T-cell (primary cell): ENCODE results near the gene MCM3. TPM values are rescaled to one million over a fixed set of nuclear protein-coding genes. Genes with fewer than 3 reads are reported as not detected.

Source experiments
- ATAC-seq, 4 experiments: fragments of 200-7000 bp in 3 of 4; fragments of 150-1000 bp in 1 of 4; cut with Tn5 transposase; replicated peaks in 1 of 4; 1 replicate in 3 of 4; 2 replicates in 1 of 4; pipeline ENCODE4 v1.10.0; 2021; ENCODE audit warnings: moderate library complexity in 3 of 4, mild to moderate bottlenecking in 2 of 4, moderate number of reproducible peaks in 1 of 4
- CTCF ChIA-PET, 2 donors: fragments of 300-600 bp; sonication (Branson Sonifier 250); formaldehyde crosslinking; loops; one replicate each; lab custom pipeline; 2022; ENCODE audit warnings: antibody characterized with exemption in 2 of 2; lab: Charles Lee
- POLR2A ChIA-PET, 2 donors: fragments of 300-600 bp; sonication (Branson Sonifier 250); formaldehyde crosslinking; loops; one replicate each; lab custom pipeline; 2022; ENCODE audit warnings: antibody characterized with exemption in 2 of 2; lab: Charles Lee
- DNase-seq, 35 experiments: peaks; one replicate each; pipeline versions ENCODE4 v3.0.0 to v3.0.0-alpha.2; 2013 to 2023
- H3K27ac ChIP-seq: one replicate; pipeline ENCODE4 v1.5.1; 2013; ENCODE audit warnings: low read length
- H3K27me3 ChIP-seq, 2 experiments: replicated peaks in 1 of 2; 1 replicate in 1 of 2; 2 replicates in 1 of 2; pipeline versions ENCODE4 v1.6.1 to v1.7.0; 2013; ENCODE audit warnings: low read length in 1 of 2, mixed read lengths in 1 of 2; ENCODE audit not compliant: control insufficient read depth in 2 of 2, insufficient read depth in 2 of 2; ENCODE audit errors: extremely low read depth in 1 of 2
- H3K36me3 ChIP-seq, 2 donors: 1 replicate in 1 of 2; 2 replicates in 1 of 2; pipeline versions ENCODE4 v1.6.1 to v1.7.0; 2013; ENCODE audit warnings: low read length in 1 of 2; ENCODE audit not compliant: control insufficient read depth in 2 of 2, insufficient read depth in 1 of 2; ENCODE audit errors: extremely low read depth in 1 of 2
- H3K4me1 ChIP-seq, 2 experiments: 1 replicate in 1 of 2; 2 replicates in 1 of 2; pipeline versions ENCODE4 v1.6.1 to v1.7.0; 2013; ENCODE audit warnings: low read length in 2 of 2, mixed read lengths in 1 of 2; ENCODE audit not compliant: insufficient read depth in 2 of 2, control insufficient read depth in 1 of 2; ENCODE audit errors: extremely low read depth in 1 of 2
- H3K4me3 ChIP-seq, 2 donors: 1 replicate in 1 of 2; 2 replicates in 1 of 2; pipeline versions ENCODE4 v1.5.1 to v1.7.0; 2013; ENCODE audit warnings: mild to moderate bottlenecking in 2 of 2, low read length in 1 of 2, moderate library complexity in 1 of 2; ENCODE audit not compliant: control insufficient read depth in 1 of 2; ENCODE audit errors: extremely low read depth in 1 of 2
- H3K9me3 ChIP-seq: 2 replicates; pipeline ENCODE4 v1.7.0; 2013
- H3K27ac Mint-ChIP-seq, 2 donors: one replicate each; pipeline ENCODE4 v1.8.0; 2020 to 2021; ENCODE audit warnings: mild to moderate bottlenecking in 2 of 2, mixed read lengths in 2 of 2
- H3K27me3 Mint-ChIP-seq, 2 donors: one replicate each; pipeline ENCODE4 v1.8.0; 2021 to 2022; ENCODE audit warnings: mixed read lengths in 2 of 2
- H3K36me3 Mint-ChIP-seq: one replicate; pipeline ENCODE4 v1.8.0; 2021; ENCODE audit warnings: mixed read lengths
- H3K4me1 Mint-ChIP-seq, 3 donors: one replicate each; pipeline ENCODE4 v1.8.0; 2020 to 2022; ENCODE audit warnings: mixed read lengths in 3 of 3, mild to moderate bottlenecking in 1 of 3
- H3K4me3 Mint-ChIP-seq, 3 donors: one replicate each; pipeline ENCODE4 v1.8.0; 2020 to 2022; ENCODE audit warnings: mild to moderate bottlenecking in 3 of 3, mixed read lengths in 3 of 3, moderate library complexity in 3 of 3
- H3K9me3 Mint-ChIP-seq, 3 donors: one replicate each; pipeline ENCODE4 v1.8.0; 2020 to 2022; ENCODE audit warnings: mixed read lengths in 3 of 3
- WGBS: methylation state at CpG from one replicate; pipeline ENCODE4 v1.1.5; 2013; ENCODE audit warnings: missing lambda C conversion rate; ENCODE audit not compliant: insufficient coverage; 5-methylcytosine and 5-hydroxymethylcytosine counted together
- total RNA-seq, 35 experiments: library from RNA in 6 of 35; stranded (reverse) in 6 of 35; fragments of 120-200 nt in 1 of 35; gene quantifications; one replicate each; pipeline versions ENCODE4 v1.2.1 to v1.2.4 and lab custom pipeline; 2013 to 2026

MCM3 gene
- total RNA-seq, 5 donors from 2014 or later (not counting 1 experiment from before 2014, with no cell fraction given), result 22.9 to 52.1 (median 47.5) TPM

DNA sequence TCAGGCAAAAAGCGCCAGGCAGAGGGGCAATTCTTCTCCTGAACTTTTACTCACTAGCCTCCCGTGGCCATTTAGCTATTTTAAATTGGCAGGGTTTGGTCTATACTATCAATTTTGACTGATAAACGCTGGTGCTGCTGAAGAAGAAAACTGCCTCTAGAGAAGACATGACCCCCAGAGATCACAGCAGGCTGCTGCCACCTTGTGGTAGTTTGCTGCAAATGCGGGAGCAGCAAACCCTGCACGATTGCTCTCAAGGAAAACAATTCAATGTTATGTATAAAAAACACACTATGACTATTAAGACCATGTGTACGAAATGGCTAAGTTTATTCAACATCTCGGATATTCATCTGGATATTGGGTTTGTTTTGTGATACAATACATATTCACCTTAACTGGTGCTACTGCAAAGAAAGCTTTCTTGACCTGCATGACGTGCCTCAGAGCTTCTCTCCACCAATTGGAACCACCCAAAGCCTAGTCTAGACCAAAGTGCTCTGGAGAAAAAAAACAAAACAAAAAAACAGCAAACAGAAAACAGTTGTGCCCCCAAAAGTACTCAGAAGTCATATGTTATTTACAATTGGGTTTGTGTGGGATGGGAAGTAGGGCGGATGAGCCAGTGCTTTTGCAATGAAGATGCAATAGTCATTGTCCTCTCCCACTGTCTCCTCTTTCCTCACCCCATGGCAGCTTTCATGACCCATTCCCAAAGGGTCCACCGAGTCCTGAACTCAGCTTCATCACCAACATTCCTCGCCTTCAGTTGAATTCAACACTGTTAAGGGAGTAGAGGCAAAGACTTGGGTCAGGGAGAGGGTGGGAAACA lies 20.6 kb downstream of the MCM3 start:
- H3K4me1 Mint-ChIP-seq, result peaks cover 7 to 13% (median 12%) of the 10 kb centered on the region in 3 donors
- 17% methylated on average over 1 of the region's 11 CpGs for WGBS
- ATAC-seq (peak; percentile 74 to 82 (median 80)), DNase-seq (peak; percentile 32 to 81 (median 60))
- H3K4me3 Mint-ChIP-seq, result no peak overlapping the region
- Histone ChIP-seq H3K27me3 (no peaks in the 10 kb centered on the region), H3K36me3 (peaks cover 10 to 69% of the 10 kb centered on the region in 2 donors), H3K9me3 (no peaks in the 10 kb centered on the region), H3K4me3 (no peak overlapping the region), H3K4me1 (peaks cover 0 to 7% of the 10 kb centered on the region in 2 experiments), H3K27ac (no peak overlapping the region)
- POLR2A ChIA-PET, result interaction anchor here (0.5 to 1.0 kb wide), 2 partner anchors 138 to 398 kb away, joined by 3 to 5 read pairs; no protein-coding TSS in a partner anchor
- H3K36me3 Mint-ChIP-seq, result peaks cover 50% of the 10 kb centered on the region
- CTCF ChIA-PET, result interaction anchor here (0.5 to 2.6 kb wide), 29 partner anchors 8 to 399 kb away, joined by 3 to 17 read pairs (median 4); partner anchors contain the start of genes MCM3 (in 2 of the 2) and PAQR8 (in 1 of the 2)
- H3K27me3 Mint-ChIP-seq, result no peaks in the 10 kb centered on the region
- H3K27ac Mint-ChIP-seq, result peak overlapping the region in 1 of 2 donors; percentile 34
- no peaks in the 10 kb centered on the region for H3K9me3 Mint-ChIP-seq

DNA sequence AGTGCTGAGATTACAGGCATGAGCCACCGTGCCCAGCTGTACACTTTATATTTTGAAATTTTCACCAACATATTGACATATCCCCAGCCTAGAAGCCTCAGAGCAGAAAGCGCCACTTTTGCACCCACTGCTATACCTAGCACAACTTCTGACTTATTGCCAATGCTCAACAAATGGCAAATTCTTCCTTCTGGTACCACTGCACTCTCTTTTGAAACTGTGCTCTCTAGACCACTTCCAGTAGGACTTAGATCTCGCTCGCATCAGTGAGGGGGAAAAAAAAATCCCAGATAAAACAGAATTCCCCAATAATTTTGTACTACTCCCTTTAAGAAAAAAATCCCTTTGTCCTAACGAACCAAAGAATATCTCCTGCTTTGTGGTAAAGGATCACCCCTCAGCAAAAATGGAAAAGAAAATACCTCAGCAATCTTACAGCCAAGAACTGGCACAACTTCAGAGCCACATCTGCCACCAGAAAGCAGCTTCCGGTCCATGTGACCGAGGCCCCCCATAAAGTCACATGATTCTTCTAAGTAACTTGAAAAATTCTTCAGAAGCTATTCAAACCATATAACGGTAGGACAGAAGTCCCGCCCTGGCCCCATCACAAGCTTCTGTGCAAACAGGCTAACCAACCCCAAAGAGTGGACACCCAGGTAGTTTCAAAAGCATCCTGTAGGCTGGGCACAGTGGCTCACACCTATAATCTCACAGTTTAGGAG lies 21.8 kb downstream of the MCM3 start:
- H3K4me1 ChIP-seq, result peaks cover 0 to 7% of the 10 kb centered on the region in 2 experiments
- POLR2A ChIA-PET, result interaction anchor here in 1 of 2 donors (0.5 to 1.0 kb wide), 2 partner anchors 48 to 399 kb away, joined by 3 to 5 read pairs; no protein-coding TSS in a partner anchor
- CTCF ChIA-PET, result interaction anchor here (0.5 to 2.6 kb wide), 27 partner anchors 9 to 400 kb away, joined by 3 to 17 read pairs (median 4); partner anchors contain the start of gene MCM3 (in 2 of the 2)
- Mint-ChIP-seq H3K4me3 (peak overlapping the region; percentile 36 to 73 (median 57)), H3K27me3 (no peaks in the 10 kb centered on the region), H3K36me3 (peaks cover 39% of the 10 kb centered on the region), H3K9me3 (no peaks in the 10 kb centered on the region), H3K4me1 (peaks cover 7 to 13% (median 12%) of the 10 kb centered on the region in 3 donors), H3K27ac (peak overlapping the region; percentile 66 to 82)
- 78% methylated on average over 5 of the region's 9 CpGs for WGBS
- ATAC-seq, result peak in 2 of 4 experiments; percentile 65 to 75
- peaks cover 8 to 57% of the 10 kb centered on the region in 2 donors for H3K36me3 ChIP-seq
- no peaks in the 10 kb centered on the region for H3K27me3 ChIP-seq
- H3K27ac ChIP-seq, result no peak overlapping the region
- no peaks in the 10 kb centered on the region for H3K9me3 ChIP-seq
- no peak overlapping the region for H3K4me3 ChIP-seq
- peak in 21 of 35 experiments; percentile 3 to 42 (median 25) for DNase-seq

DNA sequence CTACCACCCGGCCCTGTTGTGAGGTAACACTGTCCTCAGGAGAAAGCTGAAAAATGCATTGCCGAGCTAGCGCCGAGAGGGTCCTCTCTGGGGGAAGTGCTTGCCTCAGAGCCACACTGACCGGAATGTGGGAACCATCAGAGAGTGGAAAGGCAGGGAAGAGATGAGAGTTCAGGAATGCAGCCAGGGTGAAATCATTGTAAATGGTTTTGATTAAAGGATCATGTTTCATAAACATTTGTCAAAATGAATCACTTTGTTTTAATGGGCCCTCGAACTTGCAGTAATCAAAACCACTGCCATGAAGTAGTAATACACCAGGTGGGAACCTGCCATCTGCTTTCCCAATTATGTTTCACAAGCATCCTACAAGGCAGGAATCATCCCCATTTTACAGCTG lies 23.3 kb downstream of the MCM3 start:
- Histone ChIP-seq H3K36me3 (peaks cover 0 to 44% of the 10 kb centered on the region in 2 donors), H3K4me3 (no peak overlapping the region), H3K9me3 (no peaks in the 10 kb centered on the region), H3K27me3 (no peaks in the 10 kb centered on the region), H3K27ac (no peak overlapping the region), H3K4me1 (peaks cover 0 to 7% of the 10 kb centered on the region in 2 experiments)
- peaks cover 0 to 1% of the 10 kb centered on the region in 2 donors for H3K27me3 Mint-ChIP-seq
- DNase-seq, result no peak
- no peaks in the 10 kb centered on the region for H3K9me3 Mint-ChIP-seq
- CTCF ChIA-PET, result interaction anchor here in 1 of 2 donors (0.7 to 1.2 kb wide), 3 partner anchors 9 to 98 kb away, joined by 3 to 5 read pairs (median 3); no protein-coding TSS in a partner anchor
- POLR2A ChIA-PET, result no interaction called here
- H3K4me1 Mint-ChIP-seq, result peaks cover 7 to 13% (median 12%) of the 10 kb centered on the region in 3 donors
- 96% methylated on average over 4 of the region's 6 CpGs for WGBS
- peak overlapping the region in 1 of 2 donors; percentile 55 for H3K27ac Mint-ChIP-seq
- ATAC-seq, result no peak
- no peak overlapping the region for H3K4me3 Mint-ChIP-seq
- H3K36me3 Mint-ChIP-seq, result peaks cover 29% of the 10 kb centered on the region

DNA sequence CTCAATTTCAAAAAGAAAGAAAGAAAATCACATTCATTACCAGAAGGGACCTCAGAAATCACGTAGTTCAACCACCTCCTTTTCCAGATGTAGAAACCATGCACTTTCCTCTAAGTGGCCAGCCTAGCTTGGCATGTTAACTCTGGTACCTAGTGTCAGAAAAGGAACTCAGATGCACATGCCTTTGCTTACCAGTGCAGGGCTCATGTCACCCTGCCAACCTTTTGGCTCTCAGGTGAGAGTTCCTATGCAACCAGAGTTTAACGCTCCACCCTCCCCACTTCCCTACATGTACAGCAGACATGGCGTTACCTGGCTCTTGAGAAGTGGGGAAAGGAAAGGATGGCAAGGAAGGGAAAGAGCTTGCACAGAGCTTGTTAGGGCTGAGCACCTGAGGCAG lies 23.9 kb downstream of the MCM3 start:
- no peak overlapping the region for H3K27ac ChIP-seq
- WGBS, result 80% methylated on average over 1 of the region's 3 CpGs
- ATAC-seq, result no peak
- Mint-ChIP-seq H3K36me3 (peaks cover 26% of the 10 kb centered on the region), H3K4me1 (peaks cover 7 to 13% (median 12%) of the 10 kb centered on the region in 3 donors), H3K27ac (no peak overlapping the region), H3K27me3 (peaks cover 0 to 3% of the 10 kb centered on the region in 2 donors), H3K9me3 (no peaks in the 10 kb centered on the region), H3K4me3 (no peak overlapping the region)
- CTCF ChIA-PET, result interaction anchor here in 1 of 2 donors (0.6 to 1.6 kb wide), 2 partner anchors 23 to 97 kb away, joined by 5 read pairs; no protein-coding TSS in a partner anchor
- POLR2A ChIA-PET, result no interaction called here
- no peak overlapping the region for H3K4me3 ChIP-seq
- DNase-seq, result no peak
- no peaks in the 10 kb centered on the region for H3K9me3 ChIP-seq
- H3K27me3 ChIP-seq, result no peaks in the 10 kb centered on the region
- H3K36me3 ChIP-seq, result peaks cover 0 to 38% of the 10 kb centered on the region in 2 donors
- peaks cover 0 to 7% of the 10 kb centered on the region in 2 experiments for H3K4me1 ChIP-seq

DNA sequence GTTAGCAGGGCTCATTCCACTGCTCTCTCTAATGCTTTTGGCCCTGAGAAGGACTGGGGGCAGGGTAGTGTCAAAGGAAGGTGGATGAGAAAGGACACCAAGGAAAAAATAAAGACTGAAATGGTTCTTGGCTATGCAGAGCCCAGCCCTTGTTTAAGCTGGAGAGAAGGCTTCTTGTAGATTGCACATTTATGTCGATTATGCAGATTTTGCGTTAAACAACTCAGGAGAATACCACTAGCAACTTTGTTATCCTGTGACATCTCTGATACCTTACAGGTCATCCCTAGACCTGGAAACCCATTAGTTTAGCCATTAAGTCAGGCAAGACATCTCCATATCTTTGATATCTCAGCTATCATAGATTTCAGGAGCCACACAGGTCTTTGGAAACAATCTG lies 29.1 kb downstream of the MCM3 start:
- H3K4me1 ChIP-seq, result no peaks in the 10 kb centered on the region
- no peaks in the 10 kb centered on the region for H3K36me3 Mint-ChIP-seq
- no peaks in the 10 kb centered on the region for H3K9me3 ChIP-seq
- H3K36me3 ChIP-seq, result no peaks in the 10 kb centered on the region
- H3K9me3 Mint-ChIP-seq, result no peaks in the 10 kb centered on the region
- no peak overlapping the region for H3K27ac Mint-ChIP-seq
- H3K27me3 ChIP-seq, result peaks cover 2 to 6% of the 10 kb centered on the region in 2 experiments
- H3K27me3 Mint-ChIP-seq, result peaks cover 11 to 36% of the 10 kb centered on the region in 2 donors
- ChIA-PET CTCF (interaction anchor here in 1 of 2 donors (0.8 kb wide), 1 partner anchor 8 kb away, joined by 3 read pairs; no protein-coding TSS in a partner anchor), POLR2A (interaction anchor here in 1 of 2 donors (0.6 kb wide), 1 partner anchor 163 kb away, joined by 6 read pairs; no protein-coding TSS in a partner anchor)
- DNase-seq (no peak), ATAC-seq (no peak)
- H3K4me3 ChIP-seq, result no peak overlapping the region
- 100% methylated on average over 2 of the region's 2 CpGs for WGBS
- H3K4me3 Mint-ChIP-seq, result no peak overlapping the region
- H3K27ac ChIP-seq, result no peak overlapping the region
- H3K4me1 Mint-ChIP-seq, result peaks cover 0 to 6% (median 4%) of the 10 kb centered on the region in 3 donors
